GM19193 (cell line): ENCODE data around the gene KDM2A.

ENCODE experiments used
- POLR2A ChIP-seq: IDR thresholded peaks from 4 replicates; pipeline ENCODE4 v1.6.1; 2011; ENCODE audit not compliant: insufficient read depth, insufficient read length; ENCODE audit errors: extremely low read depth

Gene KDM2A

GRCh38 chr11:67303835-67304411 lies 184.9 kb downstream of the KDM2A start:
- no peak for TF ChIP-seq POLR2A

DNA sequence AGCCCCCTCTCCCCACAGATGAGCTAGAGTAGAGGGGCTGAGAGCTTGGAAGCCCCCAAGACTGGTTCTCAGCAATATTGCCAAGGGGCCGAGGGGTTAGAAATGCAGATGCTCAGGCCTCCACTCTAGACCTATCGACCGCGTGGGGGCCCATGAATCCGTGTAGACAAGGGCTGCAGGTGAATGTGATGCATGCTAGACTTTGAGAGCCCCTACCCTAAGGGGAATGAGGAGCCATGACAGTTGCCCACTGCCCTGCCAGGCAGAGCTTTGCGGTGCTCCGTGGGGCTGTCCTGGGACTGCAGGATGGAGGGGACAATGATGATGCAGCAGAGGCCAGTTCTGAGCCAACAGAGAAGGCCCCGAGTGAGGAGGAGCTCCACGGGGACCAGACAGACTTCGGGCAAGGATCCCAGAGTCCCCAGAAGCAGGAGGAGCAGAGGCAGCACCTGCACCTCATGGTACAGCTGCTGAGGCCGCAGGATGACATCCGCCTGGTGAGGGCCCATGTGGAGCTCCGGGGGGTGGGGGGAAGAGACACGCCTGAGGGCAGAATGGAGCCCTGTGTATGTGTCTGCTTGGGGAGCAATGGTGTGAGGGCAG lies 185.5 kb downstream of the KDM2A start:
- TF ChIP-seq POLR2A = no peak

DNA sequence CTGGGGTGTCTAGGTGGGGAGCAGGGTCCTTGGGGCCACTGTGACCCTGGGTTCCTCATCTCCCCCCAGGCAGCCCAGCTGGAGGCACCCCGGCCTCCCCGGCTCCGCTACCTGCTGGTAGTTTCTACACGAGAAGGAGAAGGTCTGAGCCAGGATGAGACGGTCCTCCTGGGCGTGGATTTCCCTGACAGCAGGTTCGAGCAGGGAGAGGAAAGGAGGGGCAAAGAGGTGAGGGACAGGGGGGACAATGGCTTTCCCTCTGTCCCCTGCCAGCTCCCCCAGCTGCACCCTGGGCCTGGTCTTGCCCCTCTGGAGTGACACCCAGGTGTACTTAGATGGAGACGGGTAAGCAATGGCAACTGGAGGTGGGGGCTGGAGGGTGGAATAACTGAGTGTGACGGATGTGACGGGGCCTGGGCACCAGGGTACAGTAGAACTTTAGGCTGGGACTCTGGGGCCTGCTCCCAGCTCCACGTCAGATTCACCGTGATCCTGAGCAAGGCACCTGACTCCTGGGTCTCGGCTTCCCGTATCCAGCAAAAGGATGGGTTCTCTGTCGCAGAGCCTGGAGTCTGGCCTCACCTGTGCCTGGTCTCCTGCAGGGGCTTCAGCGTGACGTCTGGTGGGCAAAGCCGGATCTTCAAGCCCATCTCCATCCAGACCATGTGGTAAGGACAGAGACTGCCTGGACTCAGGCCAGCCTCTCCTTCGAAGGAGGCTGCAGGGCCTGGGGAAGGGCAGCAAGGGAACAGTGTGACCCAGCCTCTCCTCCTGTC lies 187.9 kb downstream of the KDM2A start:
- no peak for TF ChIP-seq POLR2A

DNA sequence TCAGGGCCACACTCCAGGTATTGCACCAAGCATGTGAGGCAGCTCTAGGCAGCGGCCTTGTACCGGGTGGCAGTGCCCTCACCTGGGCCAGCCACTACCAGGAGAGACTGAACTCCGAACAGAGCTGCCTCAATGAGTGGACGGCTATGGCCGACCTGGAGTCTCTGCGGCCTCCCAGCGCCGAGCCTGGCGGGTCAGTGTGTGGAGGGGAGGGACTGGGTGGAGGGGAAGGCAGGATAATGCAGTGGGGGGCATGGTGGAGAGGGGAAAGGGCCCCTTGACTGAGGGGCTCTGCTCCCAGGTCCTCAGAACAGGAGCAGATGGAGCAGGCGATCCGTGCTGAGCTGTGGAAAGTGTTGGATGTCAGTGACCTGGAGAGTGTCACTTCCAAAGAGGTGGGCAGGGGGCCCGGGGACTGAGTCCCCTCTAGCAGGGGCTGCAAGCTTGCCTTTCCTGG lies 188.5 kb downstream of the KDM2A start:
- no peak for TF ChIP-seq POLR2A
